ENCODE results near the gene FBXW7.

The FBXW7 gene

DNA sequence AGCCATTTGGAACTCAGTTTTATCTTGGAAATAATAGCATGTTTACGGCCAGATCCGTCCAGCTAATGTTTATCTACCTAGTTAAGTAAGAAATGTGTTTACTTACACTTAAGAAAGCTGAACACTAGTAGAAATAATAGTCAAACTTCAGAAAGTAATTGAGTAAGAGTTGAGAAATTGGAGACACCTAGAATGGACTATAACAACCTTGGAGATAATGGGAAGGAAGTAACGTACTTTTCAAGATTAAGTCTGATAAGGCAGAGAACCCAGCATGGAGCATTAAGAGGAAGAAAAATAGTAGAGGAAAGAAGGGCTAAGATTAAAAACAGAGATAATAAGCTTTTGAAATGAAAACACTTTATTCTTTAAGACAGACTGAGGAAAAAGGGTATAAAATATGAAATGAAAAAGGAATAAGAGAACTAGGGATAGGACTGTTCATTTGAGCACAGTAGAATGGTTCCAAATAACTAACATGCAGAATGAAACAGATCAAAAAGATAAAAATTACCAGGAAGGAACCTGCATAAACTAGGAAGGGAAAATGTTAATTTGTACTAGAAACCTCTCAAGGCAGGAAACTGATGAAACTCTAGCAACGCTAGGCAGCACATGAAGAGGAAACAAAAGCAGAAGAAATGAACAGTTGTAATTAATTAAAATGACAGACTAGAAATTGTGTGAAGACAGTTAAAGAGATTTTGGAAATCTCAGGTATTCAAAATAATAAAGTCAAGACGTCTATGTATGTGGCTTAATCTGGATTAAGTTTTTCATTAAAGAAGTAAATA is 71.7 kb downstream of the FBXW7 start:
- DNase-seq: no peak

DNA sequence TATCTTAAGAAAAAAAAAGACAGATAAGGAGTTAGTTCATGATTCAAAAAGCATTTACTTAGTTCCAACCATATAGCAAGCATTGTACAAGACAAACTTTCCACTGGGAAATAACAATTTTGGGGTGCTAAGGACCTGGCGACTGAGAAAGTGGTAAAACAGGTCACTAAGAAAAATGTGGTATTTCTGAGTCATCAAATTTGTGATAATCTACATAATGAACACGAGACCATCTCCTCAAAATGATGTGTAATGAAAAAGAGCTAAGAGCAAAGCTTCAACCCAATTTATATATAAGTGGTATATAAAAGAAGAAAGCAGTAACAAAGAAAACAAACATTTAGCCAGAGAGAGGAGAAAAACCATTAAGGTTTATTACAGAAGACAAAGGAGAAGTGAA is 72.3 kb downstream of the FBXW7 start:
- no peak for DNase-seq

DNA sequence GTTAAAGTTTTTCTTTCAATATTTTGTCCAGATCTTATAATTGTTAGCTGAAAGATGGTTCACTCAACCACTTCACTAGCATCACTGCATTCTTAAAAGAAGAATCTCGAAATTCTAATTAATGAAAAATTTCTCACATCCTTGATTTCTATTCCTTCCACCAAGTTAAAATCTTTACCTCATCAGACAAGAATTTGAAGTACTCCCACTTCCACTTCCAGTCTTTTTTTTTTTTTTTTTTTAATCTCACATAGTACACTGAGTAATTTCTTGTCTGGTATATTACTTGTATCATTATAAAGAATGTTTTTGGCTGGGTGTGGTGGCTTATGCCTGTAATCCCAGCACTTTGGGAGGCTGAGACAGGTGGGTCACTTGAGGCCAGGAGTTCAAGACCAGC is 73.2 kb downstream of the FBXW7 start:
- no peak for DNase-seq

DNA sequence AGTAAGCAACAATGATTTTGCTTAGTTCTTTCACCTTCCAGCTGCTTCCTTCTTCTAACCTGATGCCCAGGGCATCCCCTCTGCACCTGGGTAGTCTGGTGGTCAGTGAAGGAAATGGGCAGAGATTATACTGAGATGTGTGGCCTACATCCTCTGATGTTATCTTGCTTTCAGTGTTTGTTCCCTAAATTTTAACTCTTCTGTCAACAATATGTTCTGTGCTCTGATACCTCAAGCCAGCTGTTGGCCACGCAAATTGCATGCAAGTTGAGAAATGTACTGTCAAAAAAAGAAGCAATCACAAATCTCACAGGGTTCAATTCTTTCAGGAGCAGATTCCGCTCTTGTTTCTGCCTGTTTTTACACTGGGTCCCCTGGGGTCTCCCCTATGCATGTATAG is 73.8 kb downstream of the FBXW7 start:
- DNase-seq: no peak

DNA sequence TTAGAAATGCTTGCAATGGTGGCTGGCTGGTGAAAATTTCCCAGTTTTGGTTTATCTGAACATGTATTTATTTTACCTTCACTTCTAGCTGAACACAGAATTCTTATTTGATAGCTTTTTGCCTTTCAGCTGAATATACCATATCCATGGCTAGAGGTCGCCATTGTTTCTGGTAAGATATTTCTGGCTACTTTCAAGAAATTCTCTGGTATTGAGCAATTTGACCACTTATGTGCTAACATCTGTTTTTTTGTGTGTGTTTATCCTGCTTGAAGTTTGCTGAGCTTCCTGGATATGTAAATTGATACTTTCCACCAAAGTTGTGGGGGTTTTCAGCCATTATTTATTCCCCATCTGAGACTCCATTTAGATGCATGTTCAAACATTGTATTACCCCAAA is 75.4 kb downstream of the FBXW7 start:
- DNase-seq: no peak

DNA sequence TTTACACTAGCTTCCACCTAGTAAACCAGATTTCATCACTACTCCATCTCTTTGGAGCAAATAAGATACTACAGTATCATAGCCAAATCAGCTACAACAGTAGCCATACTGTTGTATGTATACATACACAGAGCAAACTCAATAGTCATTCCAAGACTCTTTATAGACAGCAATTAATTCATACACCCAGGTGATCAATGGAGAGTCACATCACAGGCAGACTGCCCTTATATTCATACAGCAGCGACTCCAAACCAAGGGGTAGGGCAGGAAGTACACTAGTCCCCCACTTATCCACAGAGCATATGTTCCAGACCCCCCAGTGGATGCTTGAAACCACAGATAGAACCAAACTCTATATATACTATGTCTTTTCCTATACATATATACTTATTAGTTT is 76.6 kb downstream of the FBXW7 start:
- DNase-seq: no peak

DNA sequence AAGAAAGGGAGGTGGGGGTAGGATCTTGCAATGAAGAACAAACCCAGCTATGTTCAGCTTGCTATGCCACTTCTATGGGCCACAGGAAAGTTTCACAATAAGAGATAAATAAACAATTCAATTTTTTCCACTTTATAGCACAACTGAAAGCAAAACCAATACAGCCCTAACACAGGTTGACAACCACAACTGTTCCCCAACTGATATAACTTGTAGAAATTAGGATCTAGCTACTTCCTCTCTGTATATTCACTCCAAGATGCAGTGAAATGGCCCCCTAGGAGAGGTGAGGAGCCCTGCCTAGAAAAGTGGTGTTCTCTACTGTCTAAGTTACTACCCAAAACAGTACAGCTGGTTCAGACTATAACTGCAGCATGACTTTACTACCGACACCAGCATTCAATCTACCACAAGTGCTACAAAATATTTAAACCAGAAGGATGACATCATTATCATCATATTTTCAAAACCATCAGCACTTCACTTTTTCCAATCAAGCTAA is 77.0 kb downstream of the FBXW7 start:
- DNase-seq: peak; percentile 15

DNA sequence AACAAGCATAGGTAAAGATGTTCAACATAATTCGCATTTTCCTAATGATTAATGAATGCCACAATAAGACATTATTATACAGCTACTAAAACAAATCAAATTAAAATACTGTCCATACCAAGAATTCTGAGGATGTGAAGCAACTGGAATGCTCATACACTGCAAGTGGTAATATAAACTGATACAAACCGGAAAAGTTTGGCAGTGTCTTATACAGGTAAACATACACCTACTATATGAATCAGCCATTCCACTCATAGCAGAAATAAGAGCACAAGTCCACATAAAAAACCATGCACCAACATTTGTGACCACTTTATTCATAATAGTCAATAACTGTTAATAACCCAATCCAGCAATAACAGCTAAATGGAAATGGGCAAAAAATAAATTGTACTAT is 79.3 kb downstream of the FBXW7 start:
- DNase-seq: no peak

DNA sequence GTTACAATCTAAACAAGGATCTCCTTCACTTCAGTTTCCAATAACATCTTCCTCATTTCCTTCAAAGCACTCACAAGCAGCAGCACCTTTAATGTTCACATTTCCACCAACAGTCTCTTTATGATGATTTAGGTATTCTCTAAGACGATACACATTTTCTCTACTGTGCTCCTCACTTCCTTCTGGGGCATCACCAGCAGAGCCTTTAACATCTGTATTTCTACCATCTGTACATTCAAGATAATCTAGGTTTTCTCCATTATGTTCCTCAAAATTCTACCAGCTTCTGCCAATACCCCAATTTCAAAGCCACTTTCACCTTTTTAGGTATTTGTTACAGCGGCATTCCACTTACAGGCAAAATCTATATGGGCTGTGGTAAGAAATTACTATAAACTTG is 80.6 kb downstream of the FBXW7 start:
- DNase-seq: no peak

DNA sequence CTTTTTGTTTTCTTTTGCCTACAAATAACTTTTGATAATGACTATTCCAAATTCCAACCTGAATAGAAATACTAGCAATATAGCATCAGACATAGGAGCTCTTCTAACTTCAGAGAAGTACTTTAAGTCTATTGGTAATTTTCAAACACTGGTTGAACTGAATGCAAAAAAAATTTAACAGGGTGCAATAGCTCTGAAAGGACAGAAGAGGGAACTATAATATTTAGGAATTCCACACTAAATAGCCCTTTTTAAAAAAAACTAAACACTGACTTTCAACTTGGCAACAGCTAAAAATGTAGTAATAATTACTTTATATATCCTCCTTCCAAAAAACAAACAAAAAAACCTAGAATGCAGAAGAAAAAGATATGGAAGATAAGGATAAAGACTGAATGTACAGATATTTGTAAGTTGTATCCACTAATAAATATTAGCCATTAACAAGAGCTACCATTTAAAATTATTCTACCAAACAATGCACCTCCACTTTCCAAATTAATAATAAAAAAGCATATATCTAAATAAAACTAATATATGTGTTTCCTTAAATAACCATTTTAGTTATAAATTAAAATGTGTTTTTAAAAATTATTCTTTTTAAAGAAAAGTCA is 81.4 kb downstream of the FBXW7 start:
- DNase-seq: peak; percentile 17

DNA sequence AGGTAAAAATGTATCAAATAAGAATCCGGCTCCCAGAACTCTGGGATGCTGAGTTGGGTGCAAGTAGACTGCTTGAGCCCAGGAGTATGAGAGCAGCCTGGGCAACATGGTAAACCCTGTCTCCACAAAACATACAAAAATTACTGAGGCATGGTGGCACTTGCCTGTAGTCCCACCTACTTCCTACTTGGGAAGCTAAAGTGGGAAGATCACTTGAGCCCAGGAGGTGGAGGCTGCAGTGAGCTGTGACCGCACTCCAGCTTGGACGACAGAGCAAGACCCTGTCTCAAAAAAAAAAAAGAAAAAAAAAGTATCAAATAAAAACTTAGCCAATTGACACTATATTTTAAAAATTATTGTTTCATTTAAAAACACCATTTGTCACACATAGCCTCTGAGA is 84.4 kb downstream of the FBXW7 start:
- DNase-seq: no peak

DNA sequence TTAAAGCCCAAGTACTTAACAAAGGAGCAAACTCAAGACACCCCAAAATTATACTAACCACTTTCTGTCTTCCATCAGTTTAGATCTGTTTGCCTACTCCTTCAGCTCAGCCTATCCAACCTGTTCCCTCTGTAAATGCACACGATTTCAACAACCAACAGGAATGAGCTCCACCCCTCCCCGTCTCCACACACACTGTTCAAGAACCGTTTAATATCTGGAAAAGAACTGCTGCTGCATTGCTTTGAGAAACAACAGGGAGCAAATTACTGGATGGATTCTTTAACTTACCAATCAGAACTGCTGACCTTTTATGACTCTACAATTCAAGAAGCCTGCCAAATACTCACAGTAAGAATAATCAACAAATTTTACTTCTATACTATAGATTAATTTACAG is 87.0 kb downstream of the FBXW7 start:
- DNase-seq: no peak

DNA sequence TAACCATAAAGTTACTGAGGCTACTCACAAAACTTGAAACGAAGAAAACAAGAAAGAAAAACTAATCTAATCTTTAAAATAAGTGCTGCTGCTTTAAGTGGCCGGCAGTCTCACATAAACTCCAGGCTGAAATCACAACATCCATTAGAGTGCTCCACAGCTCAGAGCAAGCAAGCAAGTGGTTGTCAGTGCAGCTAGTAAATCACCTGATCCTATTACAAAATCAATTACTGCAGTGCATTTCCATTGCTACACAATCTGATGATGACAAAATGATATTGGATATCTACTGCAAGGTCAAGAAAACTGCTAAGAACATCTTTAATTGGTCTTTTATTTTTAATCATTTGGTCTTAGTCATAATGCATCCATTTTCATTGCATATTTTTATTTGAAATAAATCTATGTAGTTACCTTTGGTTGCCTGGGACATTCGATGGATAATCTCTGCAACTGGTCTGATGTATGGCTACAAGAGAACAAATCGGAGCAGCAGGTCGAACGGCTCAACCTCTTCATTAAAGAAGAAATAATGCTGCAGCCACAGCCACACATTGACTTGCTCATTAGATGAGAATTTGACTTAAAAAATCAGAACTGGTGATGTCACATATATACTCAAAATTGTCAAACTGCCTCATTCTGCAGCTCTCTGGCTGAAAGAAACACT is 87.7 kb downstream of the FBXW7 start:
- DNase-seq: no peak

DNA sequence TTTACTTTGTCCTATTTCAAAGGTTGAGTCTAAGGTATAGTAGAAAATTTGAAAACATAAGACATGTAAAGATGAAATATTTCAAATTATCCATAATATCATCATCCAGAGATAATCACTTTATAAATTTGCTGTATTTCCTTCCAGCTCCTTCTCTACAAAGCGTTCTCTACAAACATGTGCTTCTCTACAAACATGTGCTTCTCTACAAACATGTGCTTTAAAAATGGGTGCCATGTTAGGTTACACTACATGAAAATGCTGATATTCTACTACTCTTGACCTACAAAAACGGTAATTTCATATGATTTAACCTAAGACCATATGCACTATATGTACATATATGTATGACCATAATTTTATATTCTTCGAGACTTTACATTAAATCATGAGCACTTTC is 92.0 kb downstream of the FBXW7 start:
- DNase-seq: no peak

DNA sequence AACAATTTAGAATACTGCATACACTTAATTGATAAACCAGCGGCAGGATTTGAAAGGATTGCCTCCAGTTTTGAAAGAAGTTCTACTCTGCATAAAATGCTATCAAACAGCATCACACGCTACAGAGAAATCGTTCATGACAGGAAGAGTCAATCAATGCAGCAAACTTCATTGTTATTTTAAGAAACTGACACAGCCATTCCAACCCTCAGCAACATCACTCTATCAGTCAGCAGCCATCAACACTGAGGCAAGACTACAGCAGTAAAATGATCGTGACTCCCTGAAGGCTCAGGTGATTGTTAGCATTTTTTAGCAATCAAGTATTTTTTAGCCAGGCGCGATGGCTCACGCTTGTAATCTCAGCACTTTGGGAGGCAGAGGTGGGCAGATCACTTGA is 98.3 kb downstream of the FBXW7 start:
- DNase-seq: no peak

DNA sequence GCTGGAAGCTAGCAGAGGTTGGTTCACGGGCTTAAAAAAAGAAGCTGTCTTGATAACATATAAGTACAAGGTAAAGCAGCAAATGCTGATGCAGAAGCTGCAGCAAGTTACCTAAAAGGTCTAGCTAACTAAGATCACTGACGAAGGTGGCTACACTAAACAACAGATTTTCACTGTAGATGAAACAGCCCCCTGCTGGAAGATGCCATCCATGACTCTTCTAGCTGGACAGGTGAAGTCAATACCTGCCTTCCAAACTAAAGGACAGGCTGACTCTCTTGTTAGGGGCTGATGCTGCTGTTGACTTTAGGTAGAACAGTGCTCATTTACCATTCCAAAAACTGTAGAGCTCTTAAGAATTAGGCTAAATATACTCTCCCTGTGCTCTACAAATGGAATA is 99.5 kb downstream of the FBXW7 start:
- no peak for DNase-seq

DNA sequence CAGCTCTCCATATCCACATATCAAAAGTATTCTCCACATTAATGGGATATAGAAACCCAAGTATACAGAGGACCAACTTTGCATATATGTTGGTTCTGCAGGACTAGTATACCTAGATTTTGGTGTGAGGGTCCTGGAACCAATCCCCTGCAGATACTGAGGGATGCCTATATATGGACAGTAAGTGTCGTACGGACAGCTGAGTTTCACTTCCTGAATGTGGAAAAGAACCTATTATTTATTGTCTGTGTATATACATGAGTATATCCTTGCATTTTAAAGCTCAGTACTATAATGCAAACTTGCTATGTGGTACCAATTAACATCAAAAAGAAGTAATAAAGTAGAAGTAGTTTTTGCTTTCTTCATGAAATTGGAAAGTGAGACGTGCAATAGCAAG is 101.9 kb downstream of the FBXW7 start:
- no peak for DNase-seq

DNA sequence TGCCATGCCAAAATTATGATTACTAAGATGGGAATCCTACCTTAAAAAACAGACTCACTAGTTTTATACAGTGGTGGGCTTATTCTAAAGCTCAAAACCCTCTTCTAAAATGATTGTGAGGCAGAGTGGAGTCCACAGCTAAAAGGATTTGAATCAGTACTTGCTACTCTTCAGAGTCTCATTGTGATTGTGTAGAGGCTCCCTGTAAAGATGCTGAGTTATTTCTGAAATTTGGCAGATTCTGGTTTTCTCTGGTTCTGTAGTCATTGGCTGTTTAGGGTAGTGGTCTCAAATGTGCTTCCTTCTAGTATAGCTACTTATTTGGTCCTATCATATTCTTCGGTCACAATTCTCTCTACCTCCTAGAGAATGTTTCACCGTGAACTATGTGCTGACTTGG is 104.1 kb downstream of the FBXW7 start:
- no peak for DNase-seq

DNA sequence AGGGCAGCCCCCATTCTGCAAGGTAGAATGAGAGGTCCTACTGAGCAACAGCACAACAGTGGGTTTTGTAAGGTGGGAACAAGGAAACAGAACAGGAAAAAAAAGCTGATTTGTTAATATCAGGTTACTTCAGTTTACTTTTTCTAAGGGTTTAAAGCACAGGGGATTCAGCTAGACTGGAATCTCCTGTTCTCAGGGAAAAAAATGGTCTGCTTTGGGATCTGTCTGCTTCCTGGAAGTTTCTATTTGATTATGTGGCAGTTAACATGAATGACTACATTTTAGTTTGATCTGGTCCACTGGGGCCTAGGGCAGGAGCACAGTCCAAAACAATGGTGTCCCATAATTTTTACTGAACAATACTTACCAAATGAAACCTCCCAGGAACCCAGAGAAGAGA is 104.6 kb downstream of the FBXW7 start:
- DNase-seq: no peak

DNA sequence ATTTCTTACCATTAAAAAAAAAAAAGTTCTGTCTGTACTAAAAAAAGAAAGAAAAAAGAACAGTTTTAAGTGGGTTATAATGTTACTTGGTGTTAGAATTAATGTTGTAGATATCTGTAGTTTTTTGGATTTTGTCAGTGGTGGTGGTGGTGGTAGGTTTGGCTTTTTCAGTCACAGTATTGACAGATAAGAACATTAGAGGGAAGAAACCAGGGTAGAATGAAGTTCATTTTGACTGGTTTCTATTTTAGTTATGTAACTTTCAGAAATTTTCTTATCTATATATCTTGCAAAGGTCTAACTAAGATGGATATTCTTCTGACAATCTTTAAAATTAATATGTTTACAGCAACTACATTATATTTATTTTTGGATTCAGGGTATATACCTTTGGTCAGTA is 105.4 kb downstream of the FBXW7 start:
- no peak for DNase-seq

DNA sequence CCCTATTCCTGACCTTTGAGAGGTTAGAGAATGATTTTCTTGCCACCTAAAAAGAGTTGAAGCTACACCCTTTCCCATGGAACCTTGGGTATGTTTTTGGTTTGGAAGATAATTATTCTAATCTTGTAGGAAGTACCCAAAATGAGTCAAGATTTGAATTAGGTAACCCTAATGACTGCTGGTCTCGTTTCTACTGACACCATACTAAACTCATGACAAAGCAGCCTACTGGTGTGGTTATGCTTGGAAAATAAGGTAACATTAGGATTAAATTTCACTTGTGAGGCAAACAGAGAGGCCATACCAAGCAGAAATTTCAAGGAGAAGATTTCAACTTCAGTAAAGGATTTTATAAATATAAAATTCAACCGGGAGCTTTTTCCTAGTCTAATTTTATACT is 107.9 kb downstream of the FBXW7 start:
- DNase-seq: no peak

DNA sequence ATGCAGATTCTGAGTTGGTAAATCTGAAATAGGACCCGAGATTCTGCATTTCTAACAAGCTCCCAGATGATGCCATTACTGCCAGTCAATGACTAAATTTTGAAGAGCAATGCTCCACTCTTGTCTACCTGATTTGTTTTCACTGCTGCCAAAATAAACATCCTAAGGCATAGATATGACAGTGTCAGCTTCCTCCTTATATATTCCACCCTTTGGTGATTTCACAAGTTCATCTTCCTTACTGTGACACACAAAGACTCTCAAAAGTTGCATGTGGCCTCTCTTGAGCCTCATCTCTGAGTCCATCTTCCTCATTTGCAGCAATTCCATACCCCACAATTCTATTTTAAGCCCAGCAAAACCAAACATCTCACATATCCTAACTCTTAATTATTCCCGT is 110.9 kb downstream of the FBXW7 start:
- no peak for DNase-seq

DNA sequence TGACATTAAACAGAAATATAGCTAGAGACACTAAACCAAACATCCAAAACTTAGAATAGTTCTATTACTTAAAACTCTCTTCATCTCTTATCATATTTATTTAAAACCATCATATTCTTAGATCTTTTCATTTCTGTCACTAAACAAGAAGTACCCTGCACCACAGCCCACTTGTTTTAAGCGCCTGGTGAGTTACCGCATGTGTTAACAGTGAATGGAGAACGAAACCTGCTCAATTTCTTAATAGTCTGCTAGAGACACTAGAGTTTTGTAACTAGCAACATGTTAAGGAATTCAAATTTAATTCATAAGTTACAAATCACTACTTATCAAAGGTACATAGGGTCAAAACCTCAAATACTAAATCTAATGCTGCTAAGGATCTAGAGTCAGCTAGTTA is 111.5 kb downstream of the FBXW7 start:
- DNase-seq: no peak

DNA sequence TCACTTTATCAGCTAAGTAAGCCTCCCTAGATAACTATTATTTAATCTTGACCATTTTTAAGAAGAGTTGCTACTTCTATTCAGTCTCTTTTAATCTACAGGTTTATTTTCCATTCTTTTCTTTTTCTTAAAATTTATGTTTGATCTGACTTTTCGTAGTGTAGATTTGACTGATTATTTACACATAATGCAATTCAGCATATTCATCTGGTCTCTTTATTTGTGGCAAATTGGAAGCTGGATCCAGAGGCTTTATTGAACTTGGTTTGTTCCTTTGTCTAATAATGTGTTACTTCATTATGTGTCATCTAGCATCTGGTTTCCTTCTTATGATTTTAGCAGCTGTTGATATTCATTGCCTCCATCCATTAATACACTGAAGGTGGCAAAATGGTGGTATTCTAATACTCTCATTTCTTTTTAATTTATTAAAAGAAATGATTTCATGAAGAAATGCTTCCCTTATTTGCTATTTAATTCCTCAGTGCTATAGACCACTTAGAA is 113.0 kb downstream of the FBXW7 start:
- no peak for DNase-seq
